HEK293 (cell line): ENCODE measurements around the gene PTGR2.

ENCODE experiments used
- CTCF ChIA-PET: fragments of 350-600 bp; formaldehyde crosslinking; extraction: SDS; loops from one replicate; lab custom pipeline; 2021; ENCODE audit warnings: antibody characterized with exemption; lab: Yijun Ruan, JAX
- POLR2A ChIA-PET: fragments of 300-600 bp; formaldehyde crosslinking; extraction: SDS; loops from one replicate; lab custom pipeline; 2020; ENCODE audit warnings: antibody characterized with exemption, inconsistent platforms; lab: Yijun Ruan, JAX
- H3K27ac ChIP-seq: fragments of 200-500 bp; sonication (Bioruptor generic); 2 replicates; pipeline ENCODE4 v1.5.1; 2014; ENCODE audit warnings: low read depth, low read length, control low read depth, inconsistent platforms; ENCODE audit errors: extremely low read depth
- H3K36me3 ChIP-seq, 2 experiments: fragments of 200-500 bp in 1 of 2; sonication (Bioruptor generic) in 1 of 2; 1 replicate in 1 of 2; 2 replicates in 1 of 2; pipeline ENCODE4 v1.5.1; 2014 to 2017; ENCODE audit warnings: inconsistent platforms in 2 of 2, low read length in 2 of 2; ENCODE audit not compliant: control insufficient read depth in 2 of 2, insufficient read depth in 1 of 2
- H3K4me1 ChIP-seq: fragments of 200-500 bp; sonication (Bioruptor generic); 2 replicates; pipeline ENCODE4 v1.5.1; 2014; ENCODE audit warnings: mild to moderate bottlenecking, low read length, inconsistent platforms; ENCODE audit not compliant: control insufficient read depth, insufficient read depth
- H3K4me3 ChIP-seq: 2 replicates; pipeline ENCODE4 v1.5.1; 2011; ENCODE audit warnings: low read depth, mild to moderate bottlenecking, control low read depth, low read length, moderate library complexity
- H3K9me3 ChIP-seq: fragments of 200-500 bp; sonication (Bioruptor generic); 2 replicates; pipeline ENCODE4 v1.5.1; 2014; ENCODE audit warnings: low read depth, low read length, inconsistent platforms; ENCODE audit not compliant: control insufficient read depth, insufficient read depth
- RBAK ChIP-seq: fragments of 450-650 bp; formaldehyde crosslinking; IDR thresholded peaks from 2 replicates; pipeline ENCODE4 v1.5.1; 2016; ENCODE audit warnings: missing biosample characterization, missing genetic modification characterization
- SCRT1 ChIP-seq: fragments of 450-650 bp; formaldehyde crosslinking; IDR thresholded peaks from 2 replicates; pipeline ENCODE4 v1.5.1; 2016; ENCODE audit warnings: missing biosample characterization, missing genetic modification characterization, borderline replicate concordance
- ZBTB10 ChIP-seq: fragments of 450-650 bp; formaldehyde crosslinking; IDR thresholded peaks from 2 replicates; pipeline ENCODE4 v1.5.1; 2016; ENCODE audit warnings: missing biosample characterization, missing genetic modification characterization
- ZBTB20 ChIP-seq: fragments of 450-650 bp; formaldehyde crosslinking; IDR thresholded peaks from 2 replicates; pipeline ENCODE4 v1.5.1; 2016; ENCODE audit warnings: missing biosample characterization, missing genetic modification characterization
- ZIC2 ChIP-seq: fragments of 450-650 bp; formaldehyde crosslinking; IDR thresholded peaks from 2 replicates; pipeline ENCODE4 v1.5.1; 2016; ENCODE audit warnings: missing biosample characterization, missing genetic modification characterization
- ZNF10 ChIP-seq: fragments of 450-650 bp; formaldehyde crosslinking; IDR thresholded peaks from 2 replicates; pipeline ENCODE4 v1.5.1; 2017; ENCODE audit warnings: missing biosample characterization, missing genetic modification characterization
- ZNF214 ChIP-seq: fragments of 450-650 bp; formaldehyde crosslinking; IDR thresholded peaks from 2 replicates; pipeline ENCODE4 v1.5.1; 2017; ENCODE audit warnings: missing biosample characterization, mild to moderate bottlenecking, missing genetic modification characterization, borderline replicate concordance
- ZNF266 ChIP-seq: fragments of 450-650 bp; formaldehyde crosslinking; IDR thresholded peaks from 2 replicates; pipeline ENCODE4 v1.5.1; 2016; ENCODE audit warnings: missing biosample characterization, missing genetic modification characterization, low read depth
- ZNF311 ChIP-seq: fragments of 450-650 bp; formaldehyde crosslinking; IDR thresholded peaks from 2 replicates; pipeline ENCODE4 v1.5.1; 2017; ENCODE audit warnings: missing biosample characterization, missing genetic modification characterization, borderline replicate concordance
- ZNF423 ChIP-seq: fragments of 450-650 bp; formaldehyde crosslinking; IDR thresholded peaks from 2 replicates; pipeline ENCODE4 v1.5.1; 2016; ENCODE audit warnings: missing biosample characterization, missing genetic modification characterization
- ZNF449 ChIP-seq: fragments of 450-650 bp; formaldehyde crosslinking; IDR thresholded peaks from 2 replicates; pipeline ENCODE4 v1.5.1; 2017; ENCODE audit warnings: missing biosample characterization, mild to moderate bottlenecking, missing genetic modification characterization, moderate library complexity
- ZNF514 ChIP-seq: fragments of 450-650 bp; formaldehyde crosslinking; IDR thresholded peaks from 2 replicates; pipeline ENCODE4 v1.5.1; 2016; ENCODE audit warnings: missing biosample characterization, missing genetic modification characterization
- ZNF639 ChIP-seq: fragments of 450-650 bp; formaldehyde crosslinking; IDR thresholded peaks from 2 replicates; pipeline ENCODE4 v1.5.1; 2016; ENCODE audit warnings: missing biosample characterization, missing genetic modification characterization
- ZNF654 ChIP-seq: fragments of 450-650 bp; formaldehyde crosslinking; IDR thresholded peaks from 2 replicates; pipeline ENCODE4 v1.5.1; 2016; ENCODE audit warnings: low read depth, missing biosample characterization, missing genetic modification characterization
- ZNF664 ChIP-seq: fragments of 450-650 bp; formaldehyde crosslinking; IDR thresholded peaks from 2 replicates; pipeline ENCODE4 v1.5.1; 2016; ENCODE audit warnings: missing biosample characterization, missing genetic modification characterization
- ZNF677 ChIP-seq: fragments of 450-650 bp; IDR thresholded peaks from 2 replicates; pipeline ENCODE4 v1.5.0; 2018; ENCODE audit warnings: missing biosample characterization, mild to moderate bottlenecking, missing genetic modification characterization, moderate library complexity
- ZNF704 ChIP-seq: fragments of 450-650 bp; formaldehyde crosslinking; IDR thresholded peaks from 2 replicates; pipeline ENCODE4 v1.5.1; 2016; ENCODE audit warnings: missing biosample characterization, missing genetic modification characterization
- ZNF785 ChIP-seq: fragments of 450-650 bp; formaldehyde crosslinking; IDR thresholded peaks from 2 replicates; pipeline ENCODE4 v1.5.1; 2016; ENCODE audit warnings: missing biosample characterization, missing genetic modification characterization
- ZNF792 ChIP-seq: fragments of 450-650 bp; formaldehyde crosslinking; IDR thresholded peaks from 2 replicates; pipeline ENCODE4 v1.5.1; 2016; ENCODE audit warnings: missing biosample characterization, missing genetic modification characterization
- ZSCAN30 ChIP-seq: fragments of 450-650 bp; IDR thresholded peaks from 2 replicates; pipeline ENCODE4 v1.5.1; 2018; ENCODE audit warnings: missing biosample characterization, mild to moderate bottlenecking, missing genetic modification characterization, moderate library complexity

The PTGR2 gene

GRCh38 chr14:73903028-73903427 is 51.4 kb downstream of the PTGR2 start:
- Histone ChIP-seq H3K27ac (no peak overlapping the region), H3K4me3 (no peak overlapping the region), H3K4me1 (no peaks in the 10 kb centered on the region), H3K9me3 (no peaks in the 10 kb centered on the region), H3K36me3 (peaks cover 81 to 83% of the 10 kb centered on the region in 2 experiments)
- POLR2A ChIA-PET = no interaction called here
- CTCF ChIA-PET = no interaction called here
- TF ChIP-seq ZNF639 (tag by site-specific recombination) (no peak), ZNF792 (tag by site-specific recombination) (no peak)

- ChIA-PET CTCF (interaction anchor here (0.7 to 1.1 kb wide), 2 partner anchors 10 to 26 kb away, joined by 4 read pairs; no protein-coding TSS in a partner anchor), POLR2A (no interaction called here)
- Histone ChIP-seq H3K27ac (no peak overlapping the region), H3K4me1 (no peaks in the 10 kb centered on the region)
- no peak for TF ChIP-seq ZBTB10 (tag by site-specific recombination)
- no peak for TF ChIP-seq ZNF514 (tag by site-specific recombination)
- no peak for TF ChIP-seq ZNF311 (tag by site-specific recombination)
- TF ChIP-seq ZNF423 (tag by site-specific recombination) = no peak
- TF ChIP-seq, all 188 proteins: peak for 0
- peaks cover 86 to 94% of the 10 kb centered on the region in 2 experiments for H3K36me3 ChIP-seq
- no peak overlapping the region for H3K4me3 ChIP-seq
- no peaks in the 10 kb centered on the region for H3K9me3 ChIP-seq
These were observed 58.0 kb downstream of the PTGR2 start for GRCh38 chr14:73909681-73910080.

GRCh38 chr14:73913256-73913655 is 61.6 kb downstream of the PTGR2 start:
- CTCF ChIA-PET = interaction anchor here (0.6 to 0.7 kb wide), 3 partner anchors 127 to 1505 kb away, joined by 3 to 4 read pairs (median 4); no protein-coding TSS in a partner anchor
- no peak for TF ChIP-seq ZNF654 (tag by site-specific recombination)
- TF ChIP-seq ZNF214 (tag by site-specific recombination) = no peak
- TF ChIP-seq ZSCAN30 = no peak
- TF ChIP-seq ZNF10 (tag by site-specific recombination) = no peak
- no peak for TF ChIP-seq ZNF266 (tag by site-specific recombination)
- no peak for TF ChIP-seq ZNF677 (tag by site-specific recombination)
- TF ChIP-seq SCRT1 (tag by site-specific recombination) = no peak
- TF ChIP-seq RBAK (tag by site-specific recombination) = no peak
- no peak for TF ChIP-seq ZNF449 (tag by site-specific recombination)
- no peak for TF ChIP-seq ZBTB20 (tag by site-specific recombination)
- no peak for TF ChIP-seq ZIC2 (tag by site-specific recombination)
- TF ChIP-seq ZNF664 (tag by site-specific recombination) = no peak
- no peak for TF ChIP-seq ZNF704 (tag by site-specific recombination)
- no peak for TF ChIP-seq ZNF785

More at GRCh38 chr14:73913256-73913655, 61.6 kb downstream of the PTGR2 start:
- Histone ChIP-seq H3K4me3 (no peak overlapping the region), H3K27ac (no peak overlapping the region), H3K4me1 (no peaks in the 10 kb centered on the region), H3K9me3 (no peaks in the 10 kb centered on the region), H3K36me3 (peaks cover 81 to 84% of the 10 kb centered on the region in 2 experiments)
- POLR2A ChIA-PET = no interaction called here
